Measurements from ENCODE around the gene PSEN1.

The PSEN1 gene

GRCh38 chr14:73264080-73264884 is 128.0 kb downstream of the PSEN1 start:
- no peaks in the 10 kb centered on the region for H3K27me3 ChIP-seq (ENCODE audit: insufficient read depth, poor library complexity, severe bottlenecking)
- TF ChIP-seq CTCF (IDR thresholded peaks at IDR 0.05; ENCODE audit: insufficient read depth, low read length) = no peak
- TF ChIP-seq POLR2AphosphoS5 (IDR thresholded peaks at IDR 0.05; ENCODE audit: low read depth) = no peak
- no peak for TF ChIP-seq SPI1 (IDR thresholded peaks at IDR 0.05; ENCODE audit: borderline replicate concordance, low read depth)
- no peak for TF ChIP-seq REST (IDR thresholded peaks at IDR 0.05; ENCODE audit: insufficient replicate concordance, low read depth)
- no peak for TF ChIP-seq GABPA (IDR thresholded peaks at IDR 0.05; ENCODE audit: low read depth)
- no peak overlapping the region for H3K27ac ChIP-seq (replicated peaks)
- H3K4me3 ChIP-seq (replicated peaks; ENCODE audit: insufficient read depth, low read length) = no peak overlapping the region
- no peak for DNase-seq (ENCODE audit: low read depth in 1 of 2, low spot score in 1 of 2)

GRCh38 chr14:73264885-73265720 is 128.8 kb downstream of the PSEN1 start:
- no peak for DNase-seq (ENCODE audit: low read depth in 1 of 2, low spot score in 1 of 2)
- Histone ChIP-seq H3K4me3 (replicated peaks; ENCODE audit: insufficient read depth, low read length) (no peak overlapping the region), H3K27me3 (ENCODE audit: insufficient read depth, poor library complexity, severe bottlenecking) (no peaks in the 10 kb centered on the region), H3K27ac (replicated peaks) (no peak overlapping the region)
- TF ChIP-seq GABPA (IDR thresholded peaks at IDR 0.05; ENCODE audit: low read depth) = no peak
- no peak for TF ChIP-seq SPI1 (IDR thresholded peaks at IDR 0.05; ENCODE audit: borderline replicate concordance, low read depth)
- TF ChIP-seq CTCF (IDR thresholded peaks at IDR 0.05; ENCODE audit: insufficient read depth, low read length) = no peak
- TF ChIP-seq REST (IDR thresholded peaks at IDR 0.05; ENCODE audit: insufficient replicate concordance, low read depth) = no peak
- no peak for TF ChIP-seq POLR2AphosphoS5 (IDR thresholded peaks at IDR 0.05; ENCODE audit: low read depth)

- no peak for TF ChIP-seq POLR2AphosphoS5 (IDR thresholded peaks at IDR 0.05; ENCODE audit: low read depth)
- TF ChIP-seq SPI1 (IDR thresholded peaks at IDR 0.05; ENCODE audit: borderline replicate concordance, low read depth) = no peak
- no peak for TF ChIP-seq CTCF (IDR thresholded peaks at IDR 0.05; ENCODE audit: insufficient read depth, low read length)
- TF ChIP-seq REST (IDR thresholded peaks at IDR 0.05; ENCODE audit: insufficient replicate concordance, low read depth) = no peak
- no peak for TF ChIP-seq GABPA (IDR thresholded peaks at IDR 0.05; ENCODE audit: low read depth)
- Histone ChIP-seq H3K4me3 (replicated peaks; ENCODE audit: insufficient read depth, low read length) (no peak overlapping the region), H3K27me3 (ENCODE audit: insufficient read depth, poor library complexity, severe bottlenecking) (no peaks in the 10 kb centered on the region), H3K27ac (replicated peaks) (no peak overlapping the region)
- no peak for DNase-seq (ENCODE audit: low read depth in 1 of 2, low spot score in 1 of 2)
These were observed 129.4 kb downstream of the PSEN1 start for GRCh38 chr14:73265721-73266046.

Data from HL-60 (cell line).